ENCODE results near the gene PGRMC2. TPM values are rescaled to one million over a fixed set of nuclear protein-coding genes. Genes with fewer than 3 reads are reported as not detected.

PGRMC2 gene
- total RNA-seq, 2 donors from 2014 or later, result 23.6 to 52.7 TPM

Other genes starting within 250 kb of the PGRMC2 start
- gene LARP1B, start 226.5 kb downstream of the PGRMC2 start, total RNA-seq, result 10 to 100 TPM; 18.1 to 32.5 TPM

All from activated naive CD4-positive, alpha-beta T cell treated with anti-CD3 and anti-CD28 coated beads, Interleukin-2, amount 50 U/mL, for 72 hours (primary cell).